ENCODE measurements around the gene BICRAL. TPM values are rescaled to one million over a fixed set of nuclear protein-coding genes. Genes with fewer than 3 reads are reported as not detected.
"Not testable (repeated sequence)": the region's sequence is repeated elsewhere in the genome, so short reads cannot be mapped to it uniquely, and the experiment has no call there.

BICRAL gene
- total and polyA plus RNA-seq, 8 donors = 2.8 to 23.2 (median 7.0) TPM

DNA sequence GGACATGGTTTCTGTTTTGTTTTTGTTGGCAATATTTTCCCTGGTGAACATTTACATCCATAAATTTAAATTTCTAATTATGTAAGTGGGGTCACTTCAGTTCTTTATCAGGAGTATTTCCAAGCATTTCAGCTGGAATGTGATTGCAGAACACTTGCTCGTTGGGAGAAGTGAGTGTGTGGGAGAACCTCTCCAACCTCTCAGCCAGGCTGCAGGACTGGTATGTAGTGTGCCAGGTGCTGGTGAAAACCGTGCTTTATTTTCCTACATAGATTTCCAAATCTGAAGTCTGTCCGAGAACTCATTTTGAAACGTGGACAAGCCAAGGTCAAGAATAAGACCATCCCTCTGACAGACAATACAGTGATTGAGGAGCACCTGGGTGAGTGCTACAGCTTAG is 103.8 kb downstream of the BICRAL start:
- intact Hi-C loops (cut with DNase I; ENCODE audit: low total_unique reads) = no loop called here
- WGBS, 5 donors = 70 to 80% (median 73%) methylated on average over 4 of the region's 4 CpGs
- H3K27me3 ChIP-seq = no peaks in the 10 kb centered on the region
- TF ChIP-seq EP300 (IDR thresholded peaks at IDR 0.05) = no peak
- H3K36me3 ChIP-seq = peaks cover 37 to 80% (median 78%) of the 10 kb centered on the region in 4 donors
- no peak overlapping the region for H3K4me3 ChIP-seq
- H3K27ac ChIP-seq = no peak overlapping the region
- DNase-seq = no peak
- no peaks in the 10 kb centered on the region for H3K9me3 ChIP-seq
- H3K4me1 ChIP-seq = peaks cover 24 to 36% (median 32%) of the 10 kb centered on the region in 4 donors

- intact Hi-C loops (cut with DNase I; ENCODE audit: low total_unique reads); H3K9me3 ChIP-seq; H3K4me3 ChIP-seq; DNase-seq; H3K27ac ChIP-seq; H3K27me3 ChIP-seq: not testable (repeated sequence)
- Histone ChIP-seq H3K36me3 (peaks cover 33 to 57% (median 55%) of the 10 kb centered on the region in 4 donors), H3K4me1 (peaks cover 5 to 24% (median 16%) of the 10 kb centered on the region in 4 donors)
- WGBS, 5 donors = 61 to 79% (median 72%) methylated on average over 4 of the region's 4 CpGs
Observed at GRCh38 chr6:42888201-42888600, 106.3 kb downstream of the BICRAL start.

DNA sequence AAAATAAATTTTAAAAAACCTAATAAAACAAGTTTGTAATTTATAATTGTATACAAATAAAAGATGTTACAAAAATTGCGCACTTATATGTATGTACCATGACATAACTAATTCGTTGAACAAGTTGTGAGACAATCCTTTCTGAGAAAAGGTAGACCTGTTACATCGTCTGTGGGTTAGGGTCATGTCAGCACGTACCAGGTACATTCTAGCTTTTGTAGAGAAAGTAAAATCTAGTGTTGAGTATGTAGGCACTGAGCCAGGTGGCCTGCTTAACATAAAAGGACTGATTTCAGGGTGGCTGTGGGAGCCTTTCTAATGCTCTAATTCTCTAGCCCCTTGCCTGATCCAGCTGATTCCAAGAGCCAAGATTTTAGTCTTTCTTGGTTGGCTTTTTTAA is 108.0 kb downstream of the BICRAL start:
- Histone ChIP-seq H3K9me3 (no peaks in the 10 kb centered on the region), H3K4me1 (peaks cover 5 to 36% (median 16%) of the 10 kb centered on the region in 4 donors), H3K27me3 (no peaks in the 10 kb centered on the region), H3K27ac (peak overlapping the region in 4 of 5 donors; percentile 92 to 93 (median 93)), H3K36me3 (peaks cover 18 to 41% (median 39%) of the 10 kb centered on the region in 4 donors), H3K4me3 (peak overlapping the region; percentile 69 to 90 (median 79))
- 33 to 40% (median 39%) methylated on average over 4 of the region's 4 CpGs for WGBS, 5 donors
- TF ChIP-seq POLR2A (IDR thresholded peaks at IDR 0.05) (no peak), CTCF (IDR thresholded peaks at IDR 0.05) (no peak), POLR2AphosphoS5 (IDR thresholded peaks at IDR 0.05) (no peak), EP300 (IDR thresholded peaks at IDR 0.05) (no peak)
- peak in 1 of 2 donors; percentile 26 for DNase-seq
- intact Hi-C loops (cut with DNase I; ENCODE audit: low total_unique reads) = no loop called here

- Histone ChIP-seq H3K4me1 (peaks cover 5 to 36% (median 16%) of the 10 kb centered on the region in 4 donors), H3K27ac (peak overlapping the region; percentile 92 to 93 (median 93)), H3K36me3 (peaks cover 11 to 34% (median 32%) of the 10 kb centered on the region in 4 donors), H3K9me3 (no peaks in the 10 kb centered on the region), H3K27me3 (no peaks in the 10 kb centered on the region), H3K4me3 (peak overlapping the region; percentile 69 to 90 (median 79))
- peak in 1 of 4 donors; percentile 77 for TF ChIP-seq POLR2A (IDR thresholded peaks at IDR 0.05)
- peak; percentile 47 to 91 (median 86) for TF ChIP-seq POLR2AphosphoS5 (IDR thresholded peaks at IDR 0.05)
- no peak for TF ChIP-seq EP300 (IDR thresholded peaks at IDR 0.05)
- intact Hi-C loops (cut with DNase I; ENCODE audit: low total_unique reads) = no loop called here
- WGBS, 5 donors = 0 to 1% (median 0%) methylated on average over 46 to 63 of the region's 63 CpGs
- DNase-seq = peak; percentile 90 to 98
Observed at GRCh38 chr6:42890311-42891198, 108.7 kb downstream of the BICRAL start.

DNA sequence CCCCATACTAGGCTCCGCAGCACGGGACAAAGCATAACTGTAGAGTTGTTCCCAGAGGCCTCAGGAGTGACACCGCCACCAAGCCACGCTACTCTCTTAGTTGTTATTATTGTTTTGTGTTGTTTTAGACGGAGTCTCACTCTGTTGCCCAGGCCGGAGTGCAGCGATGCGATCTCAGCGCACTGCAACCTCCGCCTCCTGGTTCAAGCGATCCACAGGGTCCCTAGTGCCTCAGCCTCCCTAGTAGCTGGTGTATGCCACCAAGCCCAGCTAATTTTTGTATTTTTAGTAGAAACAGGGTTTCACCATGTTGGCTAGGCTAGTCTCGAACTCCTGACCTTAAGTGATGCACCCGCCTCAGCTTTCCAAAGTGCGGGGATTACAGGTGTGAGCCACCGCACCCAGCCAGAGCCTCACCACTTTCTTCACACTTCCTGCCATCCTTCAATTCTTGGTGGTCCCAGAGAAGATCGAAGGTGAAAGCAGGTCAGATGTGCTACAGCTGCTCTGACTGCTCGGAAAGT is 109.4 kb downstream of the BICRAL start:
- H3K27me3 ChIP-seq = no peaks in the 10 kb centered on the region
- no peak for TF ChIP-seq EP300 (IDR thresholded peaks at IDR 0.05)
- TF ChIP-seq CTCF (IDR thresholded peaks at IDR 0.05) = no peak
- no peak for TF ChIP-seq POLR2AphosphoS5 (IDR thresholded peaks at IDR 0.05)
- 30 to 44% (median 39%) methylated on average over 17 of the region's 17 CpGs for WGBS, 5 donors
- no peak for DNase-seq
- peaks cover 5 to 36% (median 16%) of the 10 kb centered on the region in 4 donors for H3K4me1 ChIP-seq
- H3K36me3 ChIP-seq = peaks cover 4 to 27% (median 25%) of the 10 kb centered on the region in 4 donors
- H3K27ac ChIP-seq = peak overlapping the region; percentile 92 to 93 (median 93)
- H3K9me3 ChIP-seq = no peaks in the 10 kb centered on the region
- intact Hi-C loops (cut with DNase I; ENCODE audit: low total_unique reads) = no loop called here
- peak overlapping the region; percentile 69 to 90 (median 79) for H3K4me3 ChIP-seq

DNA sequence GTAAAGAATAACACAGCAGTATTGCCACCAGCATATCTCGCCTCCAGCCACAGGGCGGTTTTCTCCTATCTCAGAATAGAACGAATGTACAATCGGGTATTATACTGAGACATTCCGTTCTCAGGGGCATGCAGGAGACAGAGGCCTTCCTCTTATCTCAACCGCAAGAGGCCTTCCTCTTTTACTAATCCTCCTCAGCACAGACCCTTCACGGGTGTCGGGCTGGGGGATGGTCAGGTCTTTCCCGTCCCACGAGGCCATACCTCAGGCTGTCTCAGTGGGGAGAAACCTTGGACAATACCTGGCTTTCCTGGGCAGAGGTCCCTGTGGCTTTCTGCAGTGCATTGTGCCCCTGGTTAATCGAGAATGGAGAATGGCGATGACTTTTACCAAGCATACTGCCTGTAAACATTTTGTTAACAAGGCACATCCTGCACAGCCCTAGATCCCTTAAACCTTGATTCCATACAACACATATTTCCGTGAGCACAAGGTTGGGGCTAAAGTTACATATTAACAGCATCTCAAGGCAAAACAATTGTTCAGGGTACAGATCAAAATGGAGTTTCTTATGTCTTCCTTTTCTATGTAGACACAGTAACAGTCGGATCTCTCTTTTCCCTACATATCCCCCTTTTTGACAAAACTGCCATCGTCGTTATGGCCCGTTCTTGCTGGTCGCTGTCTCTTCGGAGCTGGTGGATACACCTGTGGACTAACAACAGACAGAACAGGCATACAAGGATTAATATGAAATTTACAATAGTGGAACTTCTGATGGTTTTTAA is 112.4 kb downstream of the BICRAL start:
- WGBS, 5 donors = 42 to 55% (median 46%) methylated on average over 19 of the region's 19 CpGs
- H3K27me3 ChIP-seq = not testable (repeated sequence)

More for the DNA sequence above, 112.4 kb downstream of the BICRAL start:
- H3K9me3 ChIP-seq; DNase-seq; H3K36me3 ChIP-seq; intact Hi-C loops (cut with DNase I; ENCODE audit: low total_unique reads); H3K4me3 ChIP-seq: not testable (repeated sequence)
- H3K27ac ChIP-seq = peak overlapping the region in 1 of 5 donors; percentile 19
- peaks cover 5 to 41% (median 25%) of the 10 kb centered on the region in 4 donors for H3K4me1 ChIP-seq

Data from stomach (tissue), 9 donors.